GM21526 (cell line): ENCODE measurements around the gene CADM2.

Experiments used
- ATAC-seq: cut with Tn5 transposase; IDR thresholded peaks from one replicate; pipeline ENCODE4 v1.9.1; 2021; ENCODE audit warnings: moderate library complexity; ENCODE audit not compliant: unreplicated experiment, low FRiP score

The CADM2 gene

GRCh38 chr3:85740561-85740960 is 781.8 kb downstream of the CADM2 start:
- ATAC-seq: no peak

- no peak for ATAC-seq
These were observed 799.7 kb downstream of the CADM2 start for GRCh38 chr3:85758442-85758841.

- no peak for ATAC-seq
These were observed 801.6 kb downstream of the CADM2 start for GRCh38 chr3:85760342-85760741.

DNA sequence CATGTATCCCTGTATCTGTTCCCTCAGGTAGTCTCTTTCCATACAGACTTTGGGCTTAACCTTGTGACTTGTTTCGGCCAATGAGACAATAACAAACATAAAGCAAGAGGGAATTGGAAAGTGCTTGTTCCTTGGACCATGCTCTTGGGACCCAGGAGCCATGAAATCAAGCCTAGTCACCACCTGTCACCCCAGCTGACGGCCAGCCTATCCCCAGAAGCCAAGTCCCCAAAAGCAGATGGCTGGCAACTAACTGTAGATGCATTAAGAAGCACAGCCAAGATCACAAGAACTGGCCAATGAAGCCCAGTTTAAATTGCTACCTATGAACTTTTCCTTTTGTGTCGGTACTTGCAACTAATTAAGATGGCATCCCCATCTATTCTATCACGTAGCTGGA is 822.0 kb downstream of the CADM2 start:
- ATAC-seq: no peak

DNA sequence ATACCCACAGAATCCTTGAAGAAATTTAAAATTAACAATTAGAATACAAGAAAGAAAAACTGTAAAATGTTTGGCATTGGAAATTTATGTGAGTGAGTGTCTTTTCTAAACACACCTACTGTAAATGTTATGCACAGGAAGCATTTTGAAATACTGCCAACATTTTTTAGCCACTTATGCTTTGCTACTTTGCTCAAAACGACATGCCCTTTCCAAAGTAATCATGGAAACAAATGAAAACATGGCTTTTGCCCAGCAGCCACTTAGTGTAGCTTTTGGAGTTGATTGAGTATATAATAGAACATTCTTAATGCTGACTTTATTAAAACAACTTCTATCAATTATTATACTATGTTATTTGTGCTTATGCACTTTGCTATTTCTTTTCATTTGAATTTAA is 823.0 kb downstream of the CADM2 start:
- ATAC-seq: no peak

- no peak for ATAC-seq
These were observed 824.5 kb downstream of the CADM2 start for GRCh38 chr3:85783291-85783690.

DNA sequence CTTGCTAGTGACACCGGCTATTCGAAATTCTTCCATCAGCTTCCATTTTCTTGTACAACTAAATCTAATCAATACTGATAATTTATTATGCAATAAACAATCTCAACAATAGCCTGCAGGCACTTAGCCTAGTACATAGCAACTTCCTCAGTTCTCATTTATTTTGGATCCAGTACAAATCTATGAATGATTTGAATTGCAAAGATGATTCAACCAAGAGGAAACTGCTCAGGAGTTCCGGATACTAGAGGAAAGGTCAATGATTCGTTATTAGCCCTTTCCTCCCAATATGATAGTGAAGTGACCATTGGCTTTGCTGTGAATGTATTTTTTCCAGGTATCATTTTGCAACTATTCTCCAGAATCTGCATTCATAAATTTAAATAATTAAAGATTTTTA is 827.0 kb downstream of the CADM2 start:
- no peak for ATAC-seq

DNA sequence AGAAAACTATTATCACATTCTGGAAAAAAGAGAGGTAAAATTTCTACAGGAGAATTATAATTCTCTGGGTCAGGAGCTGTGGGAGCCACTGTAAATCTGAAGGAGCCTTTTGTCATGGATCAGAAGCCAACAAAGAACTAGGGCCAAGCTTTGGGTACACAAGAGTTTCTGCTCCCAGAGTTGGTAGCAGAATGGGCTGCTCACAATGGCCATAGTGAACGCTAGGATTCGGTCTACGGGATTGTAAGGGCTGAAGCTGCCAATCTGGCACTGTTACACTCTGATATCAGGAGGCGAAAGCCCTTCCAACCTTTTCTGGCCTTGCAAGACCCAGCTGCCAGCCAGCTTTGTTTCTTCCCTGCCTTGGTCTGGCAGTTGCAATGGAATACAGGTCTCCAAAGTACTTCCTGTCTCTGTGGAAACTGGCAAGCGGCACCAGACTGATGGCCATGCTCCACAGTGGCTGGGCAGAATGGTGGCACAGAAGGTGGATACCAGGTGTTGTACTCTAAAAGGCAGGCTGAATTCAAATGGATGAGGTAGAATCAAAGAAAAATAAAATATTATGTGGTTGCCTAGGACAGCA is 831.7 kb downstream of the CADM2 start:
- ATAC-seq: no peak

- no peak for ATAC-seq
These were observed 837.4 kb downstream of the CADM2 start for GRCh38 chr3:85796140-85796539.

- ATAC-seq: no peak
These were observed 841.9 kb downstream of the CADM2 start for GRCh38 chr3:85800676-85801075.

GRCh38 chr3:85801955-85802354 is 843.2 kb downstream of the CADM2 start:
- no peak for ATAC-seq

DNA sequence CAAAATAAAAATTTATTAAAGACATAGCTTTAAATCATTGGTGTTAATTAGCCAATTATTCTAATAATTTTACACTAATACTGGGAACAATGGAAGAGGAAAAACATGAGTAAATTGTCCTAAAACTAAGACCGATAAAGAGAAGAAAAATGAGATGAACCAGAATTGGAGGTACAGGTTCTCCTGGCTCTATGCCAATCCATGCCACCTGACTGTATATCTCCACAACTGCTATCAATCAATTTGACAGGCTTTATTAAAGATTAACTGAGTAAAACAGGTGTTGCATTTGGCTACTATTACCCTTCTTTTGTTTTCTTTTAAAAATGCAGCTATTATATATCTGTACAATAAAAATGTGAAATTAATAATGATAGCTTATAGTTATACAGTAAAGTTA is 850.0 kb downstream of the CADM2 start:
- no peak for ATAC-seq

- ATAC-seq: no peak
These were observed 862.5 kb downstream of the CADM2 start for GRCh38 chr3:85821130-85821756.

- no peak for ATAC-seq
These were observed 877.2 kb downstream of the CADM2 start for GRCh38 chr3:85835857-85836440.

DNA sequence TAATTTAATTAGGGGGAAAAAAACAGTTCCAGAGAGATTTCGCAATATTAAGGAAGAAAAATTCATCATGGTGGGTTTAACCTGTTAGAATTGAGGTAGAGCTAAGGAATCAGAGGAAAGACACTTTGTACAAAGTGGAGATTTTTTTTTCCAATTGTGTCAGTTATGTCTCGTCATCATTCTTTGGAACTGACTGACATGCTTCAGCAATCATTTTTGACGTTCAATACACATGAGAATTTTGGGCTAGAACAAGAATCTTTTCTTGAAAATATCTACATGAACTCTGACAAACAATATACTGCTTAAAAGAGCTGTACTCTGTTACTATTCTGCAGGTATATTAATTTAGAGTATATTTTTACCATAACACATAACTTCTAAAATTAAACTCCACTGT is 878.6 kb downstream of the CADM2 start:
- no peak for ATAC-seq

- no peak for ATAC-seq
These were observed 880.1 kb downstream of the CADM2 start for GRCh38 chr3:85838921-85839320.

DNA sequence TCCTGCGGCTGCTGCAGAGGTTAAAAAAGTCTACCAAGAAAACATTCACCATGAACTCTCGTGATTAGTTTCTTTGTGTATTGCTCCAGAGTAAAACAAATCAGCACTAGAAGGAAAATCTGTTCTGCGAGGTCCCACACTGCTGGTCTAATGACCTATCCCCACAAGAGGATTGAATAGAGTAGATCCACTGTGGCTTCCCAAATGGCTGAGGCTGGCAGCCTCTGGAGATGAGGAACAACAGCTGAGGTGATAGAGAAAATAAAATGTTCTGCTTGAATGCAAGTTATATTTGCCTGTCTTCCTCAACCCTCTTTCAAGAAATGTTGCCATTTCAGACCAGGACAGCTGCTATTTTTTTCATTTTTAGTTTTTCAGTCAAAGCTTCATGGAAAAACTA is 883.3 kb downstream of the CADM2 start:
- ATAC-seq: no peak

DNA sequence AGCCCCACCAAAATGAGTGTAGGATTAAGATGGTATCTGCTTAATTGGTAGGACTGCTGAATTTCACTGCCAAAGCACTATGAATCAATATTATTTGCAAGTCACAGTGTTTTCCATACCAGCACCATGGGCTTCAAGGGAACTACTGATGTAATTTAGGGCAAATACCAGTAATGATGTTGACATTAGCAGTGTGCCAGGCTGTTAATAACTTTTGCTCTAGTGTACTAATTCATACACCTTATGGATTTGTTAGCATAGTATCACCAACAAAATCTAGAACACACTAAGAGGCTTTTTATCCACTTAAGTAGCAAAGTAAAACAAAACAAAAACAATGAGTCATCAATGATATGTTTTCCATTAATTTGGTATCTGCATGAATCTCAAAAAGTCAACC is 888.2 kb downstream of the CADM2 start:
- no peak for ATAC-seq

GRCh38 chr3:85851071-85851470 is 892.3 kb downstream of the CADM2 start:
- no peak for ATAC-seq

GRCh38 chr3:85853805-85854204 is 895.0 kb downstream of the CADM2 start:
- no peak for ATAC-seq

DNA sequence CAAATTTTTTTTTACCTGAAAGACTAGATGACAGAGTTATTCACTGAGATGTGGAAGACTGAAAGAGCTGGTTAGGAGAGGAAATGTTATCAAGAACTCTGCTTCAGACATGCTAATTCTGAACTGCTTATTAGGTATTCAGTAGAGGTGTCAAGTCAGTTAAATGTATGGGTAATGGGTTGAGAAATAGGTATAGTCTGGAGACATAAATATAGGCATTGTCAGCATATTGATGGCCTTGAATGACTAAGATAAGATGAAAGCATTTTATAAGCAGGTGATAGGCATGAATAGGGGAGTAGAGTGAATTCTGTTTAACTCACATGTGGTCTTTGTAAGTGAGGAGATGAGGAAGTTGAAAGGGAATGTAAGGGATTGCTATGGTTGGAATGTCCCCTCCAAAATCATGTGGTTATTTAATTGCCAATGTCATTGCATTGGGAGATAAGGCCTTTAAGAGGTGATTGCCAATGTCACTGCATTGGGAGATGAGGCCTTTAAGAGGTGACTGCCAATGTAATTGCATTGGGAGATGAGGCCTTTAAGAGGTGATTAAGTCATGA is 904.2 kb downstream of the CADM2 start:
- no peak for ATAC-seq

GRCh38 chr3:85864896-85865295 is 906.1 kb downstream of the CADM2 start:
- no peak for ATAC-seq
